Measurements from ENCODE around the gene PGM2.
A peak's percentile ranks its signal among the peaks of the same experiment; 100 is the strongest.

Gene PGM2

DNA sequence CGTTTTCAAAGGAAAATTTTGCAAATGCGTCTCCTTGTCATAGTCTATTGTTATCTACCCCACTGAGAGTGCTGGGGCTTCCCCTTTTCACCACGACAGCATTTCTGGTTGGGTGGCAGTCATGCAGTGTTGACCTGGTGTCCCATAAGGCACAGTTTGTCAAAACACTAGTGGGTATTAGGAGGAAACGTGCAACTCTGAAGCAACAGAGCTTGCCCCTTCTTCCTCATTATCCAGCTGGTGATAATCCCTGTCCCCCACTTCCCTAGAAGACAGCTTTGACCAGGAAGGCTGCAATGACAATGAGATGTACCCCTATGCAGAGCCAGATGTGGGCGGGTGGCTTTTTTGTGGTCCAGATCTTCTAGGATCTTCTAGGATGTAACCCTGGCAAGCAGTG, 66.2 kb downstream of the PGM2 start:
- H3K9ac ChIP-seq (ENCODE audit: low read depth, low read length), result peak overlapping the region; percentile 77; the same call in 1 of the 2 replicates
- TF ChIP-seq EZH2 (IDR thresholded peaks at IDR 0.05; ENCODE audit: borderline replicate concordance, low read depth, low read length, severe bottlenecking) (no peak), CTCF (IDR thresholded peaks at IDR 0.05; ENCODE audit: borderline replicate concordance, extremely low read depth, low read length, poor library complexity, severe bottlenecking) (no peak)
- H3K4me1 ChIP-seq (ENCODE audit: insufficient read depth, low read length), result peaks cover 22% of the 10 kb centered on the region
- no peak for DNase-seq
- H3K79me2 ChIP-seq (ENCODE audit: insufficient read depth, low read length), result peaks cover 40% of the 10 kb centered on the region
- H3K27me3 ChIP-seq (ENCODE audit: insufficient read depth, low read length, poor library complexity), result no peaks in the 10 kb centered on the region
- peaks cover 9% of the 10 kb centered on the region; the same call in 1 of the 2 replicates for H4K20me1 ChIP-seq (ENCODE audit: insufficient read depth, low read length)
- H3K9me3 ChIP-seq (ENCODE audit: insufficient read depth, low read length, severe bottlenecking), result no peaks in the 10 kb centered on the region
- H3K27ac ChIP-seq (ENCODE audit: low read length), result peak overlapping the region; percentile 91
- H3K4me2 ChIP-seq (ENCODE audit: insufficient read depth, low read length), result peak overlapping the region; percentile 90
- no peak overlapping the region for H2AFZ ChIP-seq (ENCODE audit: low read depth, low read length)
- no peaks in the 10 kb centered on the region; the same call in 1 of the 2 replicates for H3K36me3 ChIP-seq (ENCODE audit: insufficient read depth, low read length)
- no peak for ATAC-seq (ENCODE audit: insufficient read depth, low read depth)
- peak overlapping the region in 1 of 2 experiments; percentile 92; a peak in 2 of 4 replicates for H3K4me3 ChIP-seq (ENCODE audit: low read depth in 1 of 2, low read length in 2 of 2)

GRCh38 chr4:37893164-37893563, 66.7 kb downstream of the PGM2 start:
- no peak overlapping the region for H2AFZ ChIP-seq (ENCODE audit: low read depth, low read length)
- TF ChIP-seq CTCF (IDR thresholded peaks at IDR 0.05; ENCODE audit: borderline replicate concordance, extremely low read depth, low read length, poor library complexity, severe bottlenecking), result no peak
- TF ChIP-seq EZH2 (IDR thresholded peaks at IDR 0.05; ENCODE audit: borderline replicate concordance, low read depth, low read length, severe bottlenecking), result no peak
- H3K4me1 ChIP-seq (ENCODE audit: insufficient read depth, low read length), result peaks cover 22% of the 10 kb centered on the region
- H3K4me2 ChIP-seq (ENCODE audit: insufficient read depth, low read length), result peak overlapping the region; percentile 90
- H3K9me3 ChIP-seq (ENCODE audit: insufficient read depth, low read length, severe bottlenecking), result no peaks in the 10 kb centered on the region
- H3K27ac ChIP-seq (ENCODE audit: low read length), result peak overlapping the region; percentile 91
- peaks cover 10% of the 10 kb centered on the region; the same call in 1 of the 2 replicates for H4K20me1 ChIP-seq (ENCODE audit: insufficient read depth, low read length)
- no peak overlapping the region; the same call in 1 of the 2 replicates for H3K9ac ChIP-seq (ENCODE audit: low read depth, low read length)
- H3K4me3 ChIP-seq (ENCODE audit: low read depth in 1 of 2, low read length in 2 of 2), result peak overlapping the region in 1 of 2 experiments; percentile 92; a peak in 2 of 4 replicates
- peaks cover 44% of the 10 kb centered on the region for H3K79me2 ChIP-seq (ENCODE audit: insufficient read depth, low read length)
- ATAC-seq (ENCODE audit: insufficient read depth, low read depth) (no peak), DNase-seq (no peak)
- no peaks in the 10 kb centered on the region; the same call in 1 of the 2 replicates for H3K36me3 ChIP-seq (ENCODE audit: insufficient read depth, low read length)
- H3K27me3 ChIP-seq (ENCODE audit: insufficient read depth, low read length, poor library complexity), result no peaks in the 10 kb centered on the region

DNA sequence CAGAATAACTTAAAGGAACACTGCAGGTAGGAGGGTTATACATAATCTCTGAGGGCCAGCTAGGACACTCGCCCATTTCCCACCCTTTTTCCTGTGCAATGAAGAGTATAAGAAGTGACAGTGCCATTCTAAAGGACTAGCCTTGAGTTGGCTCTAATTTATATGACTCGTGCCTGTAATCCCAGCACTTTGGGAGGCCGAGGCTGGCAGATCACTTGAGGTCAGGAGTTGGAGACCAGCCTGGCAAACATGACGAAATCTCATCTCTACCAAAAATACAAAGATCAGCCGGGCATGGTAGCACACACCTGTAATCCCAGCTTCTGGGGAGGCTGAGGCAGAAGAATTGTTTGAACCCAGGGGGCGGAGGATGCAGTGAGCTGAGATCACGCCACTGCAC, 68.8 kb downstream of the PGM2 start:
- DNase-seq, result no peak
- H3K79me2 ChIP-seq (ENCODE audit: insufficient read depth, low read length), result peaks cover 57% of the 10 kb centered on the region
- no peaks in the 10 kb centered on the region for H3K9me3 ChIP-seq (ENCODE audit: insufficient read depth, low read length, severe bottlenecking)
- H3K9ac ChIP-seq (ENCODE audit: low read depth, low read length), result no peak overlapping the region
- no peak overlapping the region for H3K4me2 ChIP-seq (ENCODE audit: insufficient read depth, low read length)
- ATAC-seq (ENCODE audit: insufficient read depth, low read depth), result no peak
- no peak overlapping the region for H2AFZ ChIP-seq (ENCODE audit: low read depth, low read length)
- TF ChIP-seq EZH2 (IDR thresholded peaks at IDR 0.05; ENCODE audit: borderline replicate concordance, low read depth, low read length, severe bottlenecking), result no peak
- TF ChIP-seq CTCF (IDR thresholded peaks at IDR 0.05; ENCODE audit: borderline replicate concordance, extremely low read depth, low read length, poor library complexity, severe bottlenecking), result no peak
- H3K4me1 ChIP-seq (ENCODE audit: insufficient read depth, low read length), result peaks cover 19% of the 10 kb centered on the region
- no peaks in the 10 kb centered on the region; the same call in 1 of the 2 replicates for H3K36me3 ChIP-seq (ENCODE audit: insufficient read depth, low read length)
- no peak overlapping the region for H3K27ac ChIP-seq (ENCODE audit: low read length)
- no peaks in the 10 kb centered on the region for H3K27me3 ChIP-seq (ENCODE audit: insufficient read depth, low read length, poor library complexity)
- H4K20me1 ChIP-seq (ENCODE audit: insufficient read depth, low read length), result peaks cover 13% of the 10 kb centered on the region; the same call in 1 of the 2 replicates
- no peak overlapping the region for H3K4me3 ChIP-seq (ENCODE audit: low read depth in 1 of 2, low read length in 2 of 2)
